B cell (primary cell): ENCODE results near the gene RBPJL. TPM values are rescaled to one million over a fixed set of nuclear protein-coding genes. Genes with fewer than 3 reads are reported as not detected.

Source experiments
- ATAC-seq: fragments of 200-7000 bp; cut with Tn5 transposase; one replicate; pipeline ENCODE4 v1.10.0; 2021; ENCODE audit warnings: low read depth, mild to moderate bottlenecking, moderate number of reproducible peaks, moderate library complexity
- CTCF ChIA-PET: fragments of 350-600 bp; sonication (Branson Sonifier 250); formaldehyde crosslinking; loops from one replicate; lab custom pipeline; 2021; ENCODE audit warnings: antibody characterized with exemption, inconsistent platforms; lab: Charles Lee
- POLR2A ChIA-PET: fragments of 350-600 bp; sonication (Branson Sonifier 250); formaldehyde crosslinking; loops from one replicate; lab custom pipeline; 2021; ENCODE audit warnings: antibody characterized with exemption; lab: Charles Lee
- DNase-seq: peaks from one replicate; pipeline ENCODE4 v3.0.0; 2013
- H2AFZ ChIP-seq: 2 replicates; pipeline ENCODE4 v1.6.1; 2012; ENCODE audit warnings: mild to moderate bottlenecking, low read depth, low read length; ENCODE audit not compliant: insufficient read depth, poor library complexity, severe bottlenecking
- H3K27ac ChIP-seq, 2 donors: 1 replicate in 1 of 2; 2 replicates in 1 of 2; pipeline ENCODE4 v1.5.1; 2012 to 2013; ENCODE audit warnings: low read length in 2 of 2, mild to moderate bottlenecking in 2 of 2, moderate library complexity in 1 of 2
- H3K27me3 ChIP-seq, 4 experiments: fragments of 200-600 bp in 1 of 4; sonication (generic) in 1 of 4; replicated peaks in 1 of 4; 1 replicate in 2 of 4; 2 replicates in 2 of 4; pipeline versions ENCODE4 v1.6.1 to v1.7.0; 2013 to 2016; ENCODE audit warnings: low read length in 3 of 4, mild to moderate bottlenecking in 2 of 4, mixed read lengths in 1 of 4, moderate library complexity in 1 of 4; ENCODE audit not compliant: insufficient read depth in 4 of 4, control insufficient read depth in 3 of 4; ENCODE audit errors: control extremely low read depth in 1 of 4
- H3K36me3 ChIP-seq, 2 experiments: replicated peaks in 1 of 2; 1 replicate in 1 of 2; 2 replicates in 1 of 2; pipeline versions ENCODE4 v1.6.1 to v1.7.1; 2013; ENCODE audit warnings: low read length in 1 of 2; ENCODE audit not compliant: insufficient read depth in 2 of 2, control insufficient read depth in 1 of 2; ENCODE audit errors: control extremely low read depth in 1 of 2, extremely low read depth in 1 of 2
- H3K4me1 ChIP-seq, 2 donors: fragments of 200-600 bp in 1 of 2; sonication (generic) in 1 of 2; 1 replicate in 1 of 2; 2 replicates in 1 of 2; pipeline versions ENCODE4 v1.5.1 to v1.6.1; 2013 to 2017; ENCODE audit warnings: low read length in 2 of 2; ENCODE audit not compliant: control insufficient read depth in 2 of 2, insufficient read depth in 2 of 2
- H3K4me2 ChIP-seq: replicated peaks from 2 replicates; pipeline ENCODE3; 2012; ENCODE audit warnings: mild to moderate bottlenecking, low read depth, low read length; ENCODE audit not compliant: poor library complexity, severe bottlenecking
- H3K4me3 ChIP-seq, 5 experiments: fragments of 200-600 bp in 1 of 5; sonication (generic) in 1 of 5; 1 replicate in 3 of 5; 2 replicates in 2 of 5; pipeline versions ENCODE4 v1.5.1 to v1.7.0; 2011 to 2016; ENCODE audit warnings: low read length in 4 of 5, mild to moderate bottlenecking in 4 of 5, low read depth in 2 of 5, control low read depth in 1 of 5, moderate library complexity in 1 of 5; ENCODE audit not compliant: insufficient read depth in 1 of 5; ENCODE audit errors: control extremely low read depth in 1 of 5, extremely low read depth in 1 of 5
- H3K79me2 ChIP-seq: fragments of 200-600 bp; sonication (generic); one replicate; pipeline ENCODE4 v1.6.0; 2016; ENCODE audit warnings: low read length; ENCODE audit not compliant: control insufficient read depth, insufficient read depth
- H3K9ac ChIP-seq: fragments of 200-600 bp; sonication (generic); 2 replicates; pipeline ENCODE4 v1.6.1; 2017; ENCODE audit warnings: mild to moderate bottlenecking, low read length, moderate library complexity
- H3K9me3 ChIP-seq, 3 donors: one replicate each; pipeline versions ENCODE4 v1.6.1 to v1.7.1; 2013; ENCODE audit warnings: low read length in 2 of 3; ENCODE audit not compliant: control insufficient read depth in 2 of 3, insufficient read depth in 1 of 3; ENCODE audit errors: control extremely low read depth in 1 of 3
- H4K20me1 ChIP-seq: 2 replicates; pipeline ENCODE4 v1.6.0; 2012; ENCODE audit warnings: mild to moderate bottlenecking, low read length; ENCODE audit not compliant: insufficient read depth, control insufficient read depth, poor library complexity, severe bottlenecking
- H3K27ac Mint-ChIP-seq: one replicate; pipeline ENCODE4 v1.8.0; 2021; ENCODE audit warnings: mixed read lengths
- H3K27me3 Mint-ChIP-seq: one replicate; pipeline ENCODE4 v1.8.0; 2021; ENCODE audit warnings: mixed read lengths
- H3K4me1 Mint-ChIP-seq: one replicate; pipeline ENCODE4 v1.8.0; 2021; ENCODE audit warnings: mixed read lengths
- H3K4me3 Mint-ChIP-seq: one replicate; pipeline ENCODE4 v1.8.0; 2021; ENCODE audit warnings: mixed read lengths
- H3K9me3 Mint-ChIP-seq: one replicate; pipeline ENCODE4 v1.8.0; 2022; ENCODE audit warnings: mixed read lengths; ENCODE audit not compliant: insufficient read depth
- CTCF ChIP-seq: fragments of 200-600 bp; IDR thresholded peaks from one replicate; pipeline ENCODE4 v1.8.0; 2022; ENCODE audit warnings: antibody characterized with exemption, mild to moderate bottlenecking
- EZH2 ChIP-seq: IDR thresholded peaks from 2 replicates; pipeline ENCODE4 v1.6.1; 2012; ENCODE audit warnings: borderline replicate concordance, low read depth, mild to moderate bottlenecking, moderate library complexity, low read length; ENCODE audit not compliant: insufficient read depth, poor library complexity, severe bottlenecking
- WGBS: methylation state at CpG from one replicate; pipeline ENCODE4 v1.1.5; 2013; ENCODE audit warnings: missing lambda C conversion rate; ENCODE audit not compliant: insufficient coverage; 5-methylcytosine and 5-hydroxymethylcytosine counted together
- intact Hi-C: fragments of 100-400 bp; cut with micrococcal nuclease; formaldehyde crosslinking; loops from one replicate; pipeline ENCODE4 v1.10.0; 2022
- polyA plus RNA-seq: library from polyadenylated mRNA; depleted of rRNA; stranded (reverse); fragments of >200 nt; gene quantifications from 2 replicates; pipeline ENCODE4 v1.2.3, GENCODE V29; 2012
- total RNA-seq, 2 donors: library from RNA; stranded (reverse); fragments of 120-200 nt in 1 of 2; gene quantifications; 1 replicate in 1 of 2; 2 replicates in 1 of 2; pipeline versions ENCODE4 v1.2.3 to v1.2.4, GENCODE V29; 2013 to 2022

Gene RBPJL
- total and polyA plus RNA-seq, 2 donors (not counting 1 experiment from before 2014, with no cell fraction given) = not detected

- no peak overlapping the region for H3K4me3 Mint-ChIP-seq
- Histone ChIP-seq H4K20me1 (peaks cover 1% of the 10 kb centered on the region), H2AFZ (no peak overlapping the region), H3K9ac (no peak overlapping the region), H3K27me3 (peaks cover 0 to 5% (median 0%) of the 10 kb centered on the region in 4 experiments), H3K4me3 (no peak overlapping the region), H3K4me1 (peaks cover 3 to 5% of the 10 kb centered on the region in 2 donors), H3K36me3 (no peaks in the 10 kb centered on the region), H3K9me3 (no peaks in the 10 kb centered on the region), H3K27ac (no peak overlapping the region), H3K4me2 (no peak overlapping the region), H3K79me2 (peaks cover 6% of the 10 kb centered on the region)
- ChIA-PET CTCF (interaction anchor here (0.9 to 20.6 kb wide), 5 partner anchors 16 to 412 kb away, joined by 3 to 814 read pairs (median 79); partner anchors contain the start of gene TP53TG5), POLR2A (no interaction called here)
- no peak overlapping the region for H3K27ac Mint-ChIP-seq
- intact Hi-C loops = no loop called here
- WGBS = 51% methylated on average over 7 of the region's 10 CpGs
- peaks cover 11% of the 10 kb centered on the region for H3K4me1 Mint-ChIP-seq
- ATAC-seq (no peak), DNase-seq (no peak)
- no peaks in the 10 kb centered on the region for H3K9me3 Mint-ChIP-seq
- H3K27me3 Mint-ChIP-seq = no peaks in the 10 kb centered on the region
- no peak for TF ChIP-seq EZH2
- no peak for TF ChIP-seq CTCF
These were observed 51.8 kb downstream of the RBPJL start for GRCh38 chr20:45358282-45359068.

GRCh38 chr20:45359069-45359405 is 52.4 kb downstream of the RBPJL start:
- no peaks in the 10 kb centered on the region for H3K27me3 Mint-ChIP-seq
- H3K4me1 ChIP-seq = peaks cover 9 to 11% of the 10 kb centered on the region in 2 donors
- WGBS = 97% methylated on average over 3 of the region's 7 CpGs
- H3K27ac Mint-ChIP-seq = no peak overlapping the region
- no peak for DNase-seq
- H3K4me3 Mint-ChIP-seq = no peak overlapping the region
- no peaks in the 10 kb centered on the region for H3K9me3 ChIP-seq
- ChIA-PET POLR2A (no interaction called here), CTCF (interaction anchor here (0.8 to 20.6 kb wide), 6 partner anchors 15 to 412 kb away, joined by 3 to 814 read pairs (median 46); partner anchors contain the start of genes PIGT and TP53TG5)
- intact Hi-C loops = no loop called here
- no peak for ATAC-seq
- TF ChIP-seq EZH2 = no peak
- TF ChIP-seq CTCF = no peak
- H3K9me3 Mint-ChIP-seq = no peaks in the 10 kb centered on the region
- H3K27ac ChIP-seq = no peak overlapping the region
- H3K4me3 ChIP-seq = no peak overlapping the region
- H3K79me2 ChIP-seq = peaks cover 11% of the 10 kb centered on the region
- H2AFZ ChIP-seq = no peak overlapping the region
- peaks cover 0 to 5% (median 0%) of the 10 kb centered on the region in 4 experiments for H3K27me3 ChIP-seq
- no peaks in the 10 kb centered on the region for H3K36me3 ChIP-seq
- H3K9ac ChIP-seq = no peak overlapping the region
- H4K20me1 ChIP-seq = peaks cover 7% of the 10 kb centered on the region
- peaks cover 16% of the 10 kb centered on the region for H3K4me1 Mint-ChIP-seq
- no peak overlapping the region for H3K4me2 ChIP-seq
